Endothelial cell of umbilical vein (primary cell): ENCODE measurements around the gene SIPA1L3. TPM values are rescaled to one million over a fixed set of nuclear protein-coding genes. Genes with fewer than 3 reads are reported as not detected.

Experiments
- BruUV-seq: library from RNA; stranded (reverse); fragments of 400-500 nt; replicated peaks from 2 replicates; lab custom pipeline; 2021; lab: Mats Ljungman, UMichigan
- CTCF ChIA-PET: fragments of 300-600, 350-600 bp; sonication (Branson Sonifier 250); formaldehyde crosslinking; loops from one replicate; lab custom pipeline; 2021; ENCODE audit warnings: antibody characterized with exemption, inconsistent platforms; lab: Charles Lee
- POLR2A ChIA-PET: fragments of 300-600, 350-600 bp; sonication (Branson Sonifier 250); formaldehyde crosslinking; loops from one replicate; lab custom pipeline; 2021; ENCODE audit warnings: antibody characterized with exemption, inconsistent platforms; lab: Charles Lee
- DNase-seq: peaks from one replicate; pipeline ENCODE4 v3.0.0-alpha.2; 2011; ENCODE audit warnings: low read depth, low spot score
- FAIRE-seq: peaks from 2 replicates; lab custom pipeline; 2011; peaks lifted over from hg19 to GRCh38; lab: Jason Lieb, UNC
- H2AFZ ChIP-seq: 2 replicates; pipeline ENCODE4 v1.6.0; 2012; ENCODE audit warnings: low read depth, low read length, control low read depth, inconsistent platforms
- H3K27ac ChIP-seq: 2 replicates; pipeline ENCODE4 v1.5.1; 2011; ENCODE audit warnings: low read depth, mild to moderate bottlenecking, control low read depth, low read length, moderate library complexity; ENCODE audit not compliant: insufficient read depth
- H3K27me3 ChIP-seq, 2 experiments: 2 replicates each; pipeline versions ENCODE4 v1.6.0 to v1.6.1; 2011; ENCODE audit warnings: low read length in 2 of 2, mixed read lengths in 1 of 2; ENCODE audit not compliant: control insufficient read depth in 2 of 2, insufficient read depth in 2 of 2
- H3K36me3 ChIP-seq, 2 experiments: 2 replicates in 1 of 2; 3 replicates in 1 of 2; pipeline ENCODE4 v1.5.1; 2011; ENCODE audit warnings: low read length in 2 of 2, mild to moderate bottlenecking in 1 of 2, moderate library complexity in 1 of 2; ENCODE audit not compliant: control insufficient read depth in 2 of 2, insufficient read depth in 2 of 2; ENCODE audit errors: extremely low read depth in 1 of 2
- H3K4me1 ChIP-seq: 3 replicates; pipeline ENCODE4 v1.5.1; 2011; ENCODE audit warnings: mild to moderate bottlenecking, low read length; ENCODE audit not compliant: control insufficient read depth, insufficient read depth; ENCODE audit errors: extremely low read depth
- H3K4me2 ChIP-seq: 2 replicates; pipeline ENCODE4 v1.6.1; 2011; ENCODE audit warnings: low read length, control low read depth, mixed read lengths; ENCODE audit not compliant: insufficient read depth
- H3K4me3 ChIP-seq, 3 experiments: fragments of 200-600 bp in 1 of 3; sonication (generic), shearing (Covaris generic) in 1 of 3; replicated peaks in 1 of 3; 2 replicates each; pipeline ENCODE4 v1.5.1; 2011 to 2016; ENCODE audit warnings: control low read depth in 3 of 3, low read length in 3 of 3, mild to moderate bottlenecking in 2 of 3, inconsistent platforms in 1 of 3, low read depth in 1 of 3, moderate library complexity in 1 of 3; ENCODE audit not compliant: insufficient read depth in 1 of 3
- H3K79me2 ChIP-seq: 2 replicates; pipeline ENCODE4 v1.6.0; 2012; ENCODE audit warnings: low read length, inconsistent platforms; ENCODE audit not compliant: control insufficient read depth, insufficient read depth
- H3K9ac ChIP-seq: replicated peaks from 2 replicates; pipeline ENCODE3; 2011; ENCODE audit warnings: low read length, control low read depth; ENCODE audit not compliant: insufficient read depth; ENCODE audit errors: extremely low read depth
- H3K9me1 ChIP-seq: replicated peaks from 3 replicates; pipeline ENCODE4 v1.6.0; 2011; ENCODE audit warnings: mild to moderate bottlenecking, low read length; ENCODE audit not compliant: control insufficient read depth, insufficient read depth; ENCODE audit errors: extremely low read depth
- H3K9me3 ChIP-seq: replicated peaks from 2 replicates; pipeline ENCODE4 v1.5.1; 2012; ENCODE audit warnings: low read length, inconsistent platforms; ENCODE audit not compliant: control insufficient read depth, insufficient read depth
- H4K20me1 ChIP-seq: replicated peaks from 2 replicates; pipeline ENCODE3; 2011; ENCODE audit warnings: mild to moderate bottlenecking, low read length; ENCODE audit not compliant: control insufficient read depth, insufficient read depth; ENCODE audit errors: extremely low read depth
- EZH2 ChIP-seq: IDR thresholded peaks from 2 replicates; pipeline ENCODE4 v1.6.1; 2012; ENCODE audit warnings: borderline replicate concordance, low read depth, mild to moderate bottlenecking, moderate library complexity, low read length, inconsistent platforms; ENCODE audit not compliant: severe bottlenecking
- FOS ChIP-seq: IDR thresholded peaks from 2 replicates; pipeline ENCODE4 v1.6.1; 2011; ENCODE audit warnings: mild to moderate bottlenecking, low read length, moderate library complexity, borderline replicate concordance; ENCODE audit not compliant: insufficient read depth
- GATA2 ChIP-seq: IDR thresholded peaks from 2 replicates; pipeline ENCODE4 v1.7.0; 2011; ENCODE audit warnings: low read depth, mild to moderate bottlenecking, moderate library complexity, mixed read lengths, low read length; ENCODE audit not compliant: insufficient read length, insufficient read depth
- JUN ChIP-seq: IDR thresholded peaks from 2 replicates; pipeline ENCODE4 v1.6.1; 2011; ENCODE audit warnings: borderline replicate concordance, low read depth; ENCODE audit not compliant: insufficient read length, insufficient read depth
- MAX ChIP-seq: IDR thresholded peaks from 2 replicates; pipeline ENCODE4 v1.6.1; 2011; ENCODE audit not compliant: insufficient read depth, insufficient read length
- MYC ChIP-seq: IDR thresholded peaks from one replicate; pipeline ENCODE4 v1.6.1; 2011; ENCODE audit warnings: mild to moderate bottlenecking, low read depth, low read length
- POLR2A ChIP-seq: IDR thresholded peaks from 2 replicates; pipeline ENCODE4 v1.6.1; 2012; ENCODE audit warnings: low read depth, mild to moderate bottlenecking, control low read depth, low read length
- POLR2AphosphoS5 ChIP-seq: IDR thresholded peaks from 2 replicates; pipeline ENCODE4 v1.6.1; 2012; ENCODE audit warnings: low read depth, mild to moderate bottlenecking, control low read depth, low read length, moderate library complexity; ENCODE audit not compliant: insufficient read depth
- dilution Hi-C: fragments of 300-500 bp; cut with MboI; formaldehyde crosslinking; loops from one replicate; pipeline ENCODE4 v1.15.0; 2019; ENCODE audit warnings: low sequenced_read_pairs; ENCODE audit not compliant: extremely low pct_ligation_motif_present
- intact Hi-C: fragments of 100-400 bp; cut with micrococcal nuclease; formaldehyde crosslinking; loops from one replicate; pipeline ENCODE4 v1.10.0; 2022
- polyA plus RNA-seq, 4 experiments: library from polyadenylated mRNA; depleted of rRNA in 3 of 4; stranded (reverse) in 3 of 4; unstranded in 1 of 4; fragments of >200 nt; gene quantifications; 2 replicates each; pipeline versions ENCODE4 v1.2.1 to v1.2.3, GENCODE V29; 2011 to 2012; ENCODE audit warnings: missing spikeins in 1 of 4
- total RNA-seq: library from RNA; stranded (reverse); gene quantifications from 2 replicates; pipeline ENCODE4 v1.2.3, GENCODE V29; 2021

The SIPA1L3 gene
- total and polyA plus RNA-seq, 2 donors (not counting 3 experiments of a cell fraction or from before 2014, with no cell fraction given) = 14.2 to 47.2 TPM

- no peaks in the 10 kb centered on the region for H3K4me1 ChIP-seq
- H3K27me3 ChIP-seq = no peaks in the 10 kb centered on the region
- H3K79me2 ChIP-seq = no peaks in the 10 kb centered on the region
- no TSS peak for BruUV-seq
- no peak overlapping the region for H3K27ac ChIP-seq
- H3K9me1 ChIP-seq = no peaks in the 10 kb centered on the region
- intact Hi-C loops (no loop called here), dilution Hi-C loops (no loop called here)
- DNase-seq (no peak), FAIRE-seq (no peak)
- no peak for TF ChIP-seq MAX
- TF ChIP-seq GATA2 = no peak
- TF ChIP-seq JUN = no peak
- no peak for TF ChIP-seq MYC
- TF ChIP-seq POLR2A = no peak
- no peak for TF ChIP-seq EZH2
- H3K9me3 ChIP-seq = no peaks in the 10 kb centered on the region
- POLR2A ChIA-PET = interaction anchor here (0.6 kb wide), 1 partner anchor 106 kb away, joined by 6 read pairs; no protein-coding TSS in a partner anchor
- H3K4me2 ChIP-seq = no peak overlapping the region
- H4K20me1 ChIP-seq = no peaks in the 10 kb centered on the region
- no peaks in the 10 kb centered on the region for H3K36me3 ChIP-seq
- no peak overlapping the region for H3K4me3 ChIP-seq
- no peak overlapping the region for H2AFZ ChIP-seq
- CTCF ChIA-PET = no interaction called here
- no peak overlapping the region for H3K9ac ChIP-seq
Observed at GRCh38 chr19:38216785-38217641, 310.0 kb downstream of the SIPA1L3 start.

- CTCF ChIA-PET = no interaction called here
- no peak overlapping the region for H3K4me2 ChIP-seq
- no peaks in the 10 kb centered on the region for H3K27me3 ChIP-seq
- H3K27ac ChIP-seq = no peak overlapping the region
- no peaks in the 10 kb centered on the region for H3K79me2 ChIP-seq
- no TSS peak for BruUV-seq
- no peak for TF ChIP-seq MYC
- no peak for TF ChIP-seq GATA2
- no peak for TF ChIP-seq EZH2
- no peak for TF ChIP-seq POLR2AphosphoS5
- TF ChIP-seq FOS = no peak
- DNase-seq = no peak
- no peaks in the 10 kb centered on the region for H3K9me1 ChIP-seq
- H4K20me1 ChIP-seq = no peaks in the 10 kb centered on the region
- no peaks in the 10 kb centered on the region for H3K4me1 ChIP-seq
- no peak overlapping the region for H3K4me3 ChIP-seq
- POLR2A ChIA-PET = no interaction called here
- intact Hi-C loops = no loop called here
- H2AFZ ChIP-seq = no peak overlapping the region
- no peaks in the 10 kb centered on the region for H3K9me3 ChIP-seq
- no peak overlapping the region for H3K9ac ChIP-seq
- H3K36me3 ChIP-seq = no peaks in the 10 kb centered on the region
- dilution Hi-C loops = no loop called here
- no peak for FAIRE-seq
Observed at GRCh38 chr19:38218204-38218603, 311.2 kb downstream of the SIPA1L3 start.
